Esophagus muscularis mucosa (tissue), 3 donors: ENCODE measurements around the gene ADGRB3.

Experiments
- POLR2A ChIP-seq: fragments of 450-650 bp; IDR thresholded peaks from one replicate; pipeline ENCODE4 v1.6.1; 2017; ENCODE audit warnings: antibody characterized with exemption, moderate library complexity, mild to moderate bottlenecking, low read depth
- TF ChIP-seq, protein P1 (sequence below), 3 experiments: fragments of 200-600 bp in 2 of 3; fragments of 450-650 bp in 1 of 3; sonication (generic) in 2 of 3; IDR thresholded peaks; one replicate each; pipeline ENCODE4 v1.5.1; 2017 to 2019; ENCODE audit warnings: antibody characterized with exemption in 3 of 3, mild to moderate bottlenecking in 2 of 3, moderate library complexity in 1 of 3

DNA sequence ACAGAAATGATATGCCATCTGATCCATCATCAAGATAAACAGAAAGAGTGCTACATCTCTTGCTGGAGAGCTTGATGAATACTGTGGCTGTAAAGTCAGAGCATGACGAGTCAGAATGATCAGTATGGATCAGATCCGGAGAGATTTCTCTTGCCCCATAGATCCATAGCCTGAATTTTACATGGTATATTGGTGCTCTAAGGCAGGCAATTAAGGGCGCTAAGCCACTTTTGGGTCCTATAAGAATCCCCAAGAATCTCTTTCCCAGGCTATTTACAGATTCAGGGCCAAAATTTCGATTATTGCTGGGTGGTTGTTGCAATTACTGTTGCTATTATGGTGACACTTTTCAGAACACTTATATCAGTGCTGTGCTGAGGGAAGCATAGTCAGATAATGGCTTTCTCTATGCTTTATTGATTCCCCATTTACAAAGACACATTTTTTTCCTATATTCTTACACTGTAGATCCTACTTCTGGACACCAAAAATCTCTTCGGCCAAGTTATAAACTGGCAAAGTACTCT is 94.4 kb downstream of the ADGRB3 start:
- TF ChIP-seq, protein P1, sequence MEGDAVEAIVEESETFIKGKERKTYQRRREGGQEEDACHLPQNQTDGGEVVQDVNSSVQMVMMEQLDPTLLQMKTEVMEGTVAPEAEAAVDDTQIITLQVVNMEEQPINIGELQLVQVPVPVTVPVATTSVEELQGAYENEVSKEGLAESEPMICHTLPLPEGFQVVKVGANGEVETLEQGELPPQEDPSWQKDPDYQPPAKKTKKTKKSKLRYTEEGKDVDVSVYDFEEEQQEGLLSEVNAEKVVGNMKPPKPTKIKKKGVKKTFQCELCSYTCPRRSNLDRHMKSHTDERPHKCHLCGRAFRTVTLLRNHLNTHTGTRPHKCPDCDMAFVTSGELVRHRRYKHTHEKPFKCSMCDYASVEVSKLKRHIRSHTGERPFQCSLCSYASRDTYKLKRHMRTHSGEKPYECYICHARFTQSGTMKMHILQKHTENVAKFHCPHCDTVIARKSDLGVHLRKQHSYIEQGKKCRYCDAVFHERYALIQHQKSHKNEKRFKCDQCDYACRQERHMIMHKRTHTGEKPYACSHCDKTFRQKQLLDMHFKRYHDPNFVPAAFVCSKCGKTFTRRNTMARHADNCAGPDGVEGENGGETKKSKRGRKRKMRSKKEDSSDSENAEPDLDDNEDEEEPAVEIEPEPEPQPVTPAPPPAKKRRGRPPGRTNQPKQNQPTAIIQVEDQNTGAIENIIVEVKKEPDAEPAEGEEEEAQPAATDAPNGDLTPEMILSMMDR (IDR thresholded peaks at IDR 0.05), result no peak
- no peak for TF ChIP-seq POLR2A
